HPDE6-E6E7 (cell line): ENCODE results near the gene MIEF2.

Experiments used
- DNase-seq: peaks from one replicate; pipeline ENCODE4 v3.0.0; 2011; ENCODE audit warnings: missing footprints; ENCODE audit errors: extremely low spot score

The MIEF2 gene

GRCh38 chr17:18256776-18257175 is 3.7 kb upstream of the MIEF2 start:
- no peak for DNase-seq

DNA sequence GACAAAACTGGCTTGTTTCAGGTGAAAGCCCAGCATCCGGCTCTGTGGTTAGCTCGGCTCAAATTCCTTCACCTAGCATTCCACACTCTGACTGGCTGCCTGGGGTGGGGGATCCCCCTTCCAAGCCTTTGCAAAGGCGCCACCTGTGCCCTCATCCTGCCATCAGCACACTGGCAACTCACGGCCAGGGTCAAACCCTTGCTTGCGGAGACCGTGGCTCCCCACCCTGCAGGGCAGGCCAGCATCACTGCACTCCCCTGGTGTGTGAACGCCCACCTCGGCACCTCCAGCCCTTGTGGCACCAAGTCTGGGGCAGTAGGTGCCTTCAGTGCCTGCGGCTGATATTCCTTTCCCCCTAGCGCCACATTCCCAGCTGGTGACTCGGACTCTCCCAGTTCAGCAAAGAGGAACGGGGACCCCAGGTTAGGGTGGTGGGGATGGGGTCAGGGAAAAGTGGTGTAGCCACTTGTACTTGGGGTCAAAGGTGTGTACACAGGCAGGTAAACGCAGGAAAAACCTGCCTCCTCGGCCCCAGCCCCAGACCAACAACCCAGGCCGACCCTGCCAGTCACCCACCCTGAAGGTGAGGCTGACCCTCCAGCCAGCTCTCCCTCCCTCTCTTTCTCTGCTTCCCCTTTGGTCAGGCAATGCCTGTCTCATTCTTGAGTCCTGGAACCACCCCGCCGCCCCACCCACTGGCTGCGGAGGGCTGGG is 3.0 kb upstream of the MIEF2 start:
- peak; percentile 69 for DNase-seq

GRCh38 chr17:18257982-18258355 is 2.5 kb upstream of the MIEF2 start:
- DNase-seq = peak; percentile 74

DNA sequence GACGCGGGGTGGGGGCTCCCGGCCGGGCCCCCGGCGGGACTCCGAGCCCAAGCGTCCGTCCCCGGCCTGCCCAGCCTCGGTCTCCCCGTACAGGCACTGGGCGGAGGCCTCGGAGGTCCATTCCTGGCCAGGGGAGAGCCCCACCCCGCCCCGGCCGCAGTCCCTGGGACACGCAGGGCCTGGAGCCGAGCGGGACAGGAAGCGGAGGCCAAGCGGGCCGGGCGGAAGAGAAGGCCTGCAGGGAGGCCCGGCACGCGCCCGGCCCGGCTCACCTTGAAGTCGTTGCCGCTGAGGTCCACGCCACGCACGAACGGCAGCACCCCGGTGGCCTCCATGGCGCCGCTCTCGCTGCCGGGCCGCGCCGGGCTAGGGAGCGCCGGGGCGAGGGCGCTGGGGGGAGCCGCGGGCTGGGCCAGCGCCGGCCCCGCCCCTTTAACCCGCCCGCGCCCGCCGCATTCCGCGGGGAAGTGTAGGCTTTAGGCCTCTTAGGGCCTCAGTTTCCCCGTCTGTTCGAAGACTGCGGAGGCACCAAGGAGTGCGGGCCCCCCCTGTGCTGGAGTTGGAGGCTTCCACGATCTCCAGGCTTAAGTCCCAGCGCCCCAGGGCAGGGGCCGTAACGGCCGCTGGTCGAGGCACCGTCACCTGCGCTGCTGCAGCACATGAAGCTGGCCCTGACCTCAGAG is 2.0 kb upstream of the MIEF2 start, which contains the start of gene FLII:
FLII (minus strand) TSS at position 383 of the 683 bp plus-strand sequence; CDS start at position 335, 48 bp downstream.
- no peak for DNase-seq

DNA sequence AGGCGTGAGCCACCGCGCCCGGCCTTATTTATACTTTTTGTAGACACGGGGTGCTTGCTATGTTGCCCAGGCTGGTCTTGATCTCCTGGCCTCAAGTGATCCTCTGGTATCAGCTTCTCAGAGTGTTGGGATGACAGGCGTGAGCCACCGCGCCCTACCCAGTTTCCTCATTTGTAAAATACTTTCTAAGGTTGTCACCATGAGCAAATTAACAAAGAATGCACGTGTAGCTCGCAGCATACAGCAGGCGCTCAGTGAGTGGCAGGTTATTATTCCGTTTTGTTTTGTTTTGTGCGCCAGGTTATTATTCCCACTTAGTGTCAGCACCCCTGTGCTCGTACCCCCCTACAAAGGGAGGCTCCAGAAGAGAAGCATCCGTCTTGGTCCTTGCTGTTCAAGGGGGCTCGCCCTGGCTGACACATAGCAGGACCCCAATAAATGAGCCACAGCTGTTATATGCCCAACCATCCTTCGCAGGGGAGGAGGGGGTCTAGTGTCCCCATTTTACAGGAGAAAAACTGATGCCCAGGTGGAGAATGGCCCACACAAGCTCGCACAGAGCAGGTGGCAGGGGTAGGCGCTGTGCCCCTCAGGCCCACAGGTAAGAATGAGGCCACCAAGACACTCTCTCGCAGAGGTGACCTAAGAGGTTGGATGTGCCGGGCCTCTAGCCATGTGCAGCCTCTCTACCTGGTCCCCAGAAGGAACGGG is 686 bp upstream of the MIEF2 start:
- peak; percentile 62 for DNase-seq

DNA sequence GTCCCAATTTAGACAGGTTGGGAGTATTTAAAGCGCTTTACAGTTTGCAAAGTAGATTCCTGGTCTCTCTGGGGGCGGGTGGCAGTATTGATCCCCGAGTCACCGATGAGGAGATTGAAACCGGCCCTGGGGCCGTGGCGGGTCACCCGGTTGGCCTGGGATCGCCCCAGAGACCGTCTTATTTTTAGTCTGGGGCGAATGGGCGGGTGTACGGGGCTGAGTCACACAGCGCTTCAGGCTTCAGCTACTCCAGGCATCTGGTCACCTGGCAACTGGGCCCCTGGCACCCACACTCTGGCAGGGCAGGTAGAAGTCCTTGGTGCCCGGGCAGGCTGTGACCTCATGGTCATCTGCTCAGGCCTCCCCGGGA is 669 bp downstream of the MIEF2 start:
- peak; percentile 83 for DNase-seq

DNA sequence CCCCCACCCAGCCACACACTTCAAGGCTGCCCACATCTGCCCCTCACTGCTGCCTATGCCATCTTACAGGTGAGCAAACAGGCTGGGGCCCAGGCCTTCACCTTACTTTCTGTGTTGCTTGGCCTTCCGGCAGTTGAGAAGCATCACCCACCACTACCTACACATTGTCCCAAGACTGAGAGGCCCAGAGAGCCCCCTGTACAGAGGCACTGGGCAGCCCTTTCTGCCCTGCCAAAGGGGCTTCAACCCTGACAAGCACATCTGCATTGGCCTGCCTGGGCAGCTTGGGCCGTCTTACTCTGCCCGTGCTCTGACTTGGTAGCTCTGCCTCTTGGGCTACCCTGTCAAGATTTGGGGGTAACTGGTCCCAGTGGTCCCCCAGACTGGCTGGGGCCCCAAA is 1.2 kb downstream of the MIEF2 start:
- DNase-seq = no peak

GRCh38 chr17:18262111-18262510 is 1.6 kb downstream of the MIEF2 start:
- DNase-seq = no peak

DNA sequence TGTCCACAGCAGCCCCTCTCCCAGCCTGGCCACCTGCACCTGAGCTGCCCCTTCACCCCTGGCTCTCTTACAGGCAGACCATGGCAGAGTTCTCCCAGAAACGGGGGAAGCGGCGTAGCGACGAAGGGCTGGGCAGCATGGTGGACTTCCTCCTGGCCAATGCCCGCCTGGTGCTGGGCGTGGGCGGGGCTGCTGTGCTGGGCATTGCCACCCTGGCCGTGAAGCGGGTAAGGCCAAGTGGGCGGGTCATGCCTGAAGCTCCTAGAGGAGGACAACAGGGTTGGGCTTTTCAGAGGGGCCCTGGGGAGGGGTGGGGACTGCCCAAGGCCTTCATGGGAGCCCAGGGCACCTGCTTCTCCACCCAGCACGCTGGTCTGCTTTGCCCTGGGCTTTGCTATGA is 2.2 kb downstream of the MIEF2 start:
- no peak for DNase-seq

GRCh38 chr17:18263885-18264682 is 3.6 kb downstream of the MIEF2 start:
- no peak for DNase-seq

GRCh38 chr17:18267366-18267765 is 6.9 kb downstream of the MIEF2 start:
- DNase-seq = no peak

- no peak for DNase-seq
Observed at GRCh38 chr17:18267927-18268711, 7.7 kb downstream of the MIEF2 start.

DNA sequence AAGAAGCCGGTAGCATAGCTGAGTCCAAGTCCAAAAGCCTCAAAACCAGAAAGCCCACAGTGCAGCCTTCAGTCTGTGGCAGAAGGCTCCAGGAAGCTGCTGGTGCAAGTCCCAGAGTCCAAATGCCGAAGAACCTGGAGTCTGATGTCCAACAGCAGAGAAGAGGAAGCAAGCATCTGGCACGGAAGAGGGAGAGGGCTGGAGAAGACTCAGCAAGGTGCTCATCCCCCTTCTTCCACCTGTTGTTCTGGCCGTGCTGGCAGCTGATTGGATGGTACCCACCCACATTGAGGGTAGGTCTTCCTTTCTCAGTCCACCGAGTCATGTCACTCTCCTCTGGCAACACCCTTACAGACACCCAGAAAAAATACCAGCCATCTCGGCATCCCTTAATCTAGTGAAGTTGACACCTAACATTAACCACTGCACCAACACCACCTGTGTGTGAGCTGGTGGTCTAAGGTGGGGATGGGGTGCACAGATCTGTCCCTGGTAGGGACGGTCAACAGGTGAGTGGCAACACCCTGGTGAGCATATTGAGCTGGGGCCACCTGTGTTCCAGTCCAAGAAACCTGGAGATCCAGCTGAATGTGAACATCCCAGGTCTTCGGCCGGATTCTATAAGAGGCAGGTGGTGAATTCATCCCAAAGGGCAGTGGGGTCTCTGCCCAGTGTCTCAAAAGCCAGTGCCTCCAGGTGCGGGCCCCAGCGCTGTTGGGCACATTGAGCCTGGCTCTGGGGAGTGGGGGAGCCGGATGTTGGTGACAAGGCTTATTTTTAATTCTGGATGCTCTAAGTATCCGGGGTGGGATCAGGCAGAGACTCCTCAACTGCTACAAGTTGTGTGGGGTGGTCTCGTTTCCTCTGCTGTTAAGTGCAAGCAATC is 9.8 kb downstream of the MIEF2 start:
- no peak for DNase-seq

- no peak for DNase-seq
Observed at GRCh38 chr17:18277076-18277475, 16.6 kb downstream of the MIEF2 start.

GRCh38 chr17:18278867-18279266 is 18.4 kb downstream of the MIEF2 start:
- DNase-seq = no peak

DNA sequence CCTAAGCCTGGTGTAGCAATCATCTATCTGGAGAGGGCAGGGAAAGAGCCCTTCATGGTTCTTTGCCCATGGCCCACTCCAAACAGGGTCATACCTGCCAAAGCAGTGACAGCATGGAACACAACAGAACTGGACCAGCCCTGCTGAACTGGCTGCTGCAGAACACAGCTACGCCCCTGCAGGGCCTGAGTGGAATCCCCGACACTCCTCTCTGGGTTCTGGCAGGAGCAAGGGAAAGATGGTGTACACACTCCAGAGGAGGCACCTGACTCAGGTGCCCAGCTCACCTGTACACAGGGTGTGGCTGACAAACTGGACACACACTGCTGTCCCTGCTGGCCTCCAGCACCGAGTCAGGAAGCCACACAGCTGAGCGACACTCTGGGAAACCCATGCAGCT is 19.8 kb downstream of the MIEF2 start:
- DNase-seq = no peak

DNA sequence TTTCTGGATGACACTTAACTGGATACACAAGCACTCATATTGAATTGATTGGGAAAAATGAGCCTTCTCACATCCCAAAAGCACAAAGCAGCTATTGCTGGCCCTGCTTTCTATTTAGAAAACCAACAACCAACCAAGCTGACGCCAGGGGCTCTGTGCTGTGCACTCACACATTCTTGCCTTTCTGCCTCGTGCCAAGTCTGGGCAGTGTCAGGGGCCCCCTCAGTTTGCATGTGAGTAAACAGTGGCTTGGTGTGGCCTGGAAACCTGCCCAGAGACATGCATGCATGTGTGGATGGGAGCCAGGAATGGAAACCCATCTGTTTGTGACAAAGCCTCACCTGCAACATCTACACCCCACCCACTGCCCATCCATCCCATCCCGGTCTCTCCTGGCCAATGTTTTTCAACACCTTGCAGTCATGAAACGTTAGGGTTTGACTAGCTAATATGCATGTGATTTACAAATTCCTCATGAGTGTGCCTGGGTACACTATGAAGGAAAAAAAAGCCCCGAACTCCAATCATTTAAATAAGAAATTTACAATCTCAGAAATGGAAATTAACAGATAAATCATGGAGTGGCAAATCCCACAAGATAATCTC is 20.4 kb downstream of the MIEF2 start:
- DNase-seq = no peak

- no peak for DNase-seq
Observed at GRCh38 chr17:18281788-18282187, 21.3 kb downstream of the MIEF2 start.

DNA sequence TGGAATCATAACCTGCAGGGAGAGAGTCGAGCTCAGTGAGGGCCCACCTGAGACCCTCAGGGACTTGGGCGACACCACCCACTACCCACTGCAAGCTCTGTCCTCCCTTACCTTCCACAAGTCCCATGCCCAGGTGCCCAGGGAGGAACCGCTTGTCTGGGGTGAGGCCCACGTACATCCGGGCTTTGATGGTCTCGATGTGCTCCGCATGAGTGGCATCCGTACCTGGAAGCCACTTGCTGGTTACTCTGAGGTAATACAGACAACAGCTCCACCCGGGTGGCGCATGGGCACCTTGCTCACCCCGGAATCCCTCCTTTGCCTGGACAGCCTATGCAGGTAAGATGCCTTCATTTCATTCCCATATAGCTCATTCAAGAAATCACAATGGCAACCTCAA is 24.8 kb downstream of the MIEF2 start:
- DNase-seq = no peak
